ENCODE measurements around the gene MEGF6.

MEGF6 gene

DNA sequence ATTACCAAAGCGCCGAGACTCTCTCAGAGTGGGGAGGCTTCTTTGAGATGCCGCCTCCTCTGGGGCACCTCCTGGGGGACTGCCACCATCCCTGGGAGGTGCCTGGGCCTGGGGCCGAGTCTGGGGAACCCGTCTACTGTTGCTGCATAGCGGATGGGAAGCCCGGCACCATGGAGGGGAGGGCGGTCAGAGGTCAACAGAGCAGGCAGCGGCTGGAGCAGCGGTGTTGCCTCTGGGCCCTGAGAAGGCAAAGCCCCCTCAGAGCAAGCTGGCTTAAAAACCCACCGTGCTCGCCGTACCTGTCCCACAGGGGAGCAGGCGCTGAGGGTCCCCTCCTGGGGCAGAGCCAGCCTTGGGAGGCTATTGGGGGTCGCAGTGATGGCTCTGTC lies 94.8 kb downstream of the MEGF6 start:
- DNase-seq, result no peak

DNA sequence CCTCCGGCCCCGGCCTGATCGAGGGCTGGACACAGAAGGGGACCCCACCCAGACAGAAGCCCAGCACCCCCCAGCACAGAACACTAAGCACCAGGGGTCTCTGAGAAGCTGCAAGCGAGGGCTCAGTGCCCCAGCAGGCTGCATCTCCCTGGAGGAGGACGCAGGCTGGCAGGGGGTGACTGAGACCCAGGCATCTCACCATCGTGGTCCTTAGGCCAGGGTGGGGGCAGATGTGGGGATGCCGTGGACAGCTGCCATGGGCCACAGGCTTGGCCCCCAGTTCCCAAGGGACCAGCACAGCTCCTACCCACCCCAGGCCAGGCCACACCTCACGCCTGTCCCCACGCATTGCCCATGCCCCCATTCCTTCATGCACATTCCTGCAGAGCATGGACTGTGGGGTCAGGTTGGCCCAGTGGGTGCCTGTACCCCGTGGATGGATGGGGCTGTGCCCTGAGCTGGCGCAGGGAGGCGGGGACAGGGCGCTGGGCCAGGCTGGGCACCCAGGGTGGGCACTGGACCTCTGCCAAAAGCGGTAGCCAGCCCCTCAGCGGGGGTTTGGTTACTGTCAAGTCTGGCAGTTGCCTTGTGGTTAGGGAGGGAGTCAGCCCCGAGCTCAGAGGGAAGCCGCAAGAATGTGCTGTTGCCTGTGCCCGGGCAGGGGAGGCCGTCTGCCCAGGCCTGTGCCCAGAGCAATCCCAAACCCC lies 95.4 kb downstream of the MEGF6 start:
- no peak for DNase-seq

DNA sequence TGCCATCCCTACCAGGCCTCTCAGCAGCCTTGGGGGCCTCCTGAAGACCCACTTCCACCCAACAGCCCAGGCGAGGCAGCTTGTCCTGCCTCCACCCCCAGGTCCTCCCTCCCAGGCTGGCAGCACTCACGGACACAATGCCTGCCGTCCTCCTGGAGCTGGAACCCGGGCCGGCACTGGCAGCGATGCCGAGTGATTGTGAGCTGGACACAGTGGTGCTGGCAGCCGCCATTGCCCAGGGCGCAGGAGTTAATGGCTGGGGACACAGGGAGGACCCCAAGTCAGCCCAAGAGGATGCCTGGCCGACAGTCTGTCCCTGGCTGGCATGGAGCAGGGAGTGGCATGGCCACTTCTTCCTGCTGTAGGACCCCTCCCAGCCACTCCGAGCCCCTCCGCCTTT lies 96.0 kb downstream of the MEGF6 start:
- DNase-seq, result no peak

DNA sequence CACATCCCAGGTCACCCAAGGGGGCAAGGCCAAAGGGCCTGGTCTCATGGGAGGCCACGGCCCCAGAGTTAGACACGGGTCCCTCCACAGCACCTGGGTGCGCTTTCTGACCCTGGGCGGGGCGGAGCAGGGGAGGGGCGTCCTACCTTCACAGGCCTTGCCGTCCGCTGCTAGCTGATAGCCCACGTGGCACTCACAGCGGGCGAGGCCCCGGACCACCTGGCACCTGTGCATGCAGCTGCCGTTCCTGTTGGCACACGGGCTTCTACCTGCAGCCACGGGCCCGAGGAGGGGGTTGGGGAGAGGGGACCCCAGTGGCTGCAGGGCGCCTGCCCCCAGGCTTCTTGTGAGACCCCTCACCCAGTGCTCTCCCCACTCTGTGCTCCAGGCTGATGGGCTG lies 96.9 kb downstream of the MEGF6 start:
- no peak for DNase-seq

GRCh38 chr1:3511856-3512255 lies 99.5 kb downstream of the MEGF6 start:
- DNase-seq, result no peak

DNA sequence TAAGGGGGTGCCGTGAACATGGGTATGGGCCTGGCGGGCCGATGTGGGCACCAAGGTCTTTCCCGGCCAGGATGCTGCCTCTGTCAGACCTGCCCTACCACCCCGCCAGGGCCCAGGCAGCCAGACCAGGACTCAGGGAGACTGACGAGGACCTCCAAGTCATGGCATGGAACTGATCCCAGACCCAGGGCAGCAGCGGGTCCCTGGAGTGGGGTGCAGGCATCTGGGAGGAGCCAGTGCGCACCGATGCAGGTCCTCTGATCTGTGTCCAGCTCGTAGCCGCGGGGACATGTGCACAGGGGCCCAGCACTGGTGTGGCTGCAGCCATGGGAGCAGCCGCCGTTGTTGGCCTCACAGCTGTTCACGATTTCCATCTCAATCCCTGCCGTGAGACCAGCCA lies 100.0 kb downstream of the MEGF6 start:
- no peak for DNase-seq

GRCh38 chr1:3510956-3511250 lies 100.4 kb downstream of the MEGF6 start:
- DNase-seq, result no peak

GRCh38 chr1:3510136-3510955 lies 101.0 kb downstream of the MEGF6 start:
- no peak for DNase-seq

GRCh38 chr1:3509721-3510120 lies 101.6 kb downstream of the MEGF6 start:
- no peak for DNase-seq

GRCh38 chr1:3508757-3509415 lies 102.4 kb downstream of the MEGF6 start:
- DNase-seq, result no peak

- no peak for DNase-seq
These were observed 103.6 kb downstream of the MEGF6 start for GRCh38 chr1:3507636-3508275.

DNA sequence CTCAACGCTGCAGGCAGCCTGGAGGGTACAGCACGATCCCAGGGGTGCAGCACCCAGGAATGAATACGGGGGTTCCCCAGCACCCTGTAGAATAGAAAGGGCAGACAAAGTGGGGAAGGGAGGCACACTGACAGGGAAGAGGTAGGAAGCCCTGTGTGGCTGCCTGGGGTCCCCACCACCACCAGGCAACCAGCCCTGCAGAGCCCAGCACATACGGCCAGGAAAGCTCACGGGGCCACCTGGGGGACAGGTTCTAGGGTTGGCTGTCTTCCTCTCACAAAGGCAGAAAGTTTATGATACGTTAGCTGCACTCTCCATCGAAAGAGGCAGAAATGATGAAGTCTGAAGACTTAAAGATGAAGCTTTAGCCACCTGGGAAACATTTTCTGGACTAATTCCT lies 104.4 kb downstream of the MEGF6 start:
- no peak for DNase-seq

DNA sequence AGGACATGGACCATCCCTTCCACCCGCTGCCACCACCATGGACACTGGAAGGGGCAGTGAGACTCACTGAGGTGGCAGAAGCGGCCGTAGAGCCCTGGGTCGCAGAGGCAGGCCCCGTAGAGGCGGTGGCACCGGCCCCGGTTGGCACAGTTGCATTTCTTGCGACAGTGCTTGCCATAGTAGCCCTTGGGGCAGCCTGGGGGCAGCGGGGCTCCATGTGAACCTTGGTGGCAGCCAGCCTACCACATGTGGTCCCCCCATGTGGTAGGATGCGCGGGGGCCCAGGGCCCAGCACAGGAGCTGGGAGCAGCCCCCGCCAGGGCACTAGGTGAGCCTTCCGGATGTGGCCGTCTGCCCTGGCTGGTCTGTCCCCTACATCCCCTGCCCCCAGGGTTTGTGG lies 105.3 kb downstream of the MEGF6 start:
- DNase-seq, result no peak

DNA sequence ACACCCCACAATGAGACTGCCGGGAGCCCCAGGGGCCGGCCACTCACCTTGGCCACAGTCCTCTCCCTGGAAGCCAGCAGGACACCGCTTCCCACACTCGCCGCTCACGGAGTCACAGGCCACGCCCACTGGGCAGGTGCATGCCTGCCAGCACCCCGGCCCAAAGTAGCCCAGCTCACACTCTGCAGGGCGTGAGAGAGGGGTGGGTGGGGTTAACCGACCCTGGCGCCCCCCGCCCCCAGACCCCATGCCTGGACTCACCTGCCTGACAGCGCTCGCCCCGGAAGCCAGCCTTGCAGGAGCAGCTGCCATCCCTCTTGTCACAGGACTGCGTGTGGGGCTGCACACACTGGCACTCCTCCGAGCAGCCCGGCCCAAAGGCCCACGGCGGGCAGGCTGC lies 106.1 kb downstream of the MEGF6 start:
- DNase-seq, result no peak

GRCh38 chr1:3504822-3505153 lies 106.5 kb downstream of the MEGF6 start:
- no peak for DNase-seq

GRCh38 chr1:3504151-3504821 lies 107.0 kb downstream of the MEGF6 start:
- no peak for DNase-seq

DNA sequence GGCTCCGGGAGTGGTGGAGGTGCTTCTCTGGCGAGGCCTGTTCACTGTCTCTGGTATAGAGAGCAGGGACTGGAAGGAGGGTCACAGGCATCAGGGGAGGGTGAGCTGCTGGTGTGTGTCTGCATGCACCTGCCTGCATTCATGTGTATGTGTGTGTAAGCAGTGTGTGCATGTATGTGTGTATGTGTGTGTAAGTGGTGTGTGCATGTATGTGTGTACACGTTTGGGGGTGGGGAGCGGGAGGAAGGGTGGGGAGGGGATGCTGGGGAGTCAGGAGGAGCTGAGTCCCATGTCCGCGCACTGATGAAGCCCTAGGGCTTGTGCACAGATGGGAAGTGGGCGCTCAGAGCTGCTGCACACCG lies 107.8 kb downstream of the MEGF6 start:
- DNase-seq, result no peak

DNA sequence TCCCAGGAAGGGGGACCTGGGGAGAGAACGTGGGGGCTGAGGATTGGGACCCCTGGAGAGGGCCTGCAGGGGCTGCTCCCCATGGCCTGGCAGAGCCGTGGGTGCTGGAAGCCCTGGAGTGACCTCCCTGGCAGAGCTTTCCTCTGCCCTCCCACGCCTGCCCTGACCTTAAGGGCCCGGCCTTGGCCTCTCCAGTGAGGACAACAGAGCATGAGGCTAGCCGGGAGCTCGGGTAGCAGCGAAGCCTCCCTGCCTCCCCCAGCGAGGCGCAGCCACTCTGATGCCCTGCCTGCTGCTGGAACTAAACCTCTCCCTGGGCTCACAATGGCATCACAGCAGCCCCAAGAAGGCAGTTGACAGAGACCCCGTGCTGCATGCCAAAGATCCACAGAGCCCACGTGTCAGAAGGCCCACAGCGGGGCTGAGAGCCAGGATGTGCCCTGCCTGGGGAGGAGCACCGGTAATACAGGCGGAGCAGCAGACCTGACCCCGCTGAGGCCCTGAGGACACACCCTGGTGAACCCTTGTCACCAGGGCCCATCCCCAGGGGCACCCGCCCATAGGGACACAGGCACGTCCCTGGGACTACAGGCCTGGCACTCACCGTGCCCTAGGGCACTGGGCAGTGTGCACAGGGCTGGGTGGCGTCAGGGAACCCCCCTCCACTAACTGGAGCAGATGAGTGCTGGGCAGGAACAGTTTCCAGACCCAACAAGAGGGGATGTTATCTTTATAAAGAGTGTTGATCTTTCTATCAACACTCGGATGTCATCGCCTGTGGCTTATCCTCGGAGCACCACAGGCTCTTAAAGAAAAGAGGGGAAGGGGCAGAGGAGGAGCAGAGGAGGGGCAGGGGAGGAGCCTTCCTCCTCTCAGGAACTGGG lies 108.4 kb downstream of the MEGF6 start:
- DNase-seq, result no peak

DNA sequence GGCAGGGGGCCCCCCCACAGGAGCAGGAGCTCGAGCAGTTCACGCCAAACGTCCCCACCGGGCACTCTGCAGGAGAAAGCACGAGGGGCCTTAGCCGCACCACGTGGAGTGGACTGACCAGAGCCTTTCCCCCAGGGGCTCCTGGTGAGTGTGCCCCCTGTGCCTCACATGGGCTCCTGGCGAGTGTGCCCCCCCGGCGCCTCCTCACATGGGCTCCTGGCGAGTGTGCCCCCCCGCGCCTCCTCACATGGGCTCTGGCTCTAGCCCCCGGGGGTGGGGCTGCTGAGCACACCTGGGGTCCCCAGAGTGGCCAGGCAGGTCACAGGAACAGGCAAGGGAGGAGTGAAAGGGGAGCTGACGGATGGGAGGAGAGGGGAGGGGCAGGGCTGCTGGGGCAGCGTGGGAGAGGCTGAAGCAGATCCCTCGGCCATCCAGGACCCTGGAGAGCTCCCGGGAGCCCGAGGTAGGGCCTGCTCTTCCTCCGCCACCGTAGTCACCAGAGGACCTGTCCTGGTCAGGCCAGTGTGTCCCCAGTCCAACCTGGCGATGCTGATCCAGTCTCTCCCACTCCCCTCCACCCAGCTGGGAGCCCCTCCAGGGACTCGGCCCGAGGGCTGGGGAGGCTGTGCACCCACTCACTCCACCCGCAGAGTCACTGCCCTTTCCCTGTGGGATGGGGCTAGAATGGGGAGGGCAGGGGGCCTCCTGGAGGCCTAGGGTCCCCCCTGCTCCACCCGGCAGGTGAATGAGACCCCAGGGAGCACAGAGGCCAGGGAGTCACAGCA lies 109.3 kb downstream of the MEGF6 start:
- DNase-seq, result no peak

- DNase-seq, result no peak
These were observed 109.9 kb downstream of the MEGF6 start for GRCh38 chr1:3501437-3501836.

GRCh38 chr1:3500265-3500835 lies 111.0 kb downstream of the MEGF6 start:
- DNase-seq, result no peak
